ENCODE measurements around the gene TXNRD1. TPM values are rescaled to one million over a fixed set of nuclear protein-coding genes. Genes with fewer than 3 reads are reported as not detected.

Gene TXNRD1
- total RNA-seq, 1 donor, result 502 TPM

- TF ChIP-seq, protein P1, sequence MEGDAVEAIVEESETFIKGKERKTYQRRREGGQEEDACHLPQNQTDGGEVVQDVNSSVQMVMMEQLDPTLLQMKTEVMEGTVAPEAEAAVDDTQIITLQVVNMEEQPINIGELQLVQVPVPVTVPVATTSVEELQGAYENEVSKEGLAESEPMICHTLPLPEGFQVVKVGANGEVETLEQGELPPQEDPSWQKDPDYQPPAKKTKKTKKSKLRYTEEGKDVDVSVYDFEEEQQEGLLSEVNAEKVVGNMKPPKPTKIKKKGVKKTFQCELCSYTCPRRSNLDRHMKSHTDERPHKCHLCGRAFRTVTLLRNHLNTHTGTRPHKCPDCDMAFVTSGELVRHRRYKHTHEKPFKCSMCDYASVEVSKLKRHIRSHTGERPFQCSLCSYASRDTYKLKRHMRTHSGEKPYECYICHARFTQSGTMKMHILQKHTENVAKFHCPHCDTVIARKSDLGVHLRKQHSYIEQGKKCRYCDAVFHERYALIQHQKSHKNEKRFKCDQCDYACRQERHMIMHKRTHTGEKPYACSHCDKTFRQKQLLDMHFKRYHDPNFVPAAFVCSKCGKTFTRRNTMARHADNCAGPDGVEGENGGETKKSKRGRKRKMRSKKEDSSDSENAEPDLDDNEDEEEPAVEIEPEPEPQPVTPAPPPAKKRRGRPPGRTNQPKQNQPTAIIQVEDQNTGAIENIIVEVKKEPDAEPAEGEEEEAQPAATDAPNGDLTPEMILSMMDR (IDR thresholded peaks at IDR 0.05; ENCODE audit: extremely low read depth, low read depth, low read length), result no peak
- Histone ChIP-seq H3K27me3 (ENCODE audit: insufficient read depth, low read length) (no peaks in the 10 kb centered on the region), H3K36me3 (ENCODE audit: insufficient read depth, low read length) (peaks cover 93% of the 10 kb centered on the region), H3K4me3 (ENCODE audit: insufficient read depth, low read length) (no peak overlapping the region), H4K20me1 (ENCODE audit: insufficient read depth, low read length) (peaks cover 71% of the 10 kb centered on the region), H3K4me1 (ENCODE audit: insufficient read depth, low read length) (peaks cover 12% of the 10 kb centered on the region), H2AFZ (ENCODE audit: low read length) (no peak overlapping the region), H3K27ac (ENCODE audit: low read depth, low read length) (peak overlapping the region; percentile 38), H3K9me3 (ENCODE audit: low read depth, low read length) (no peaks in the 10 kb centered on the region), H3K4me2 (ENCODE audit: insufficient read depth, low read length) (no peak overlapping the region), H3K79me2 (ENCODE audit: insufficient read depth, low read length) (peaks cover 44% of the 10 kb centered on the region)
- no peak for DNase-seq (ENCODE audit: insufficient read length, low spot score, missing footprints)
Measured at GRCh38 chr12:104345234-104346066, 129.9 kb downstream of the TXNRD1 start.

GRCh38 chr12:104347374-104348075, 131.9 kb downstream of the TXNRD1 start:
- Histone ChIP-seq H3K4me2 (ENCODE audit: insufficient read depth, low read length) (no peak overlapping the region), H4K20me1 (ENCODE audit: insufficient read depth, low read length) (peaks cover 69% of the 10 kb centered on the region), H3K36me3 (ENCODE audit: insufficient read depth, low read length) (peaks cover 92% of the 10 kb centered on the region), H3K79me2 (ENCODE audit: insufficient read depth, low read length) (peaks cover 32% of the 10 kb centered on the region), H3K27me3 (ENCODE audit: insufficient read depth, low read length) (no peaks in the 10 kb centered on the region), H3K9me3 (ENCODE audit: low read depth, low read length) (no peaks in the 10 kb centered on the region), H3K4me1 (ENCODE audit: insufficient read depth, low read length) (peaks cover 10% of the 10 kb centered on the region), H3K27ac (ENCODE audit: low read depth, low read length) (no peak overlapping the region), H3K4me3 (ENCODE audit: insufficient read depth, low read length) (no peak overlapping the region), H2AFZ (ENCODE audit: low read length) (no peak overlapping the region)
- TF ChIP-seq, protein P1 (IDR thresholded peaks at IDR 0.05; ENCODE audit: extremely low read depth, low read depth, low read length), result no peak
- DNase-seq (ENCODE audit: insufficient read length, low spot score, missing footprints), result no peak

DNA sequence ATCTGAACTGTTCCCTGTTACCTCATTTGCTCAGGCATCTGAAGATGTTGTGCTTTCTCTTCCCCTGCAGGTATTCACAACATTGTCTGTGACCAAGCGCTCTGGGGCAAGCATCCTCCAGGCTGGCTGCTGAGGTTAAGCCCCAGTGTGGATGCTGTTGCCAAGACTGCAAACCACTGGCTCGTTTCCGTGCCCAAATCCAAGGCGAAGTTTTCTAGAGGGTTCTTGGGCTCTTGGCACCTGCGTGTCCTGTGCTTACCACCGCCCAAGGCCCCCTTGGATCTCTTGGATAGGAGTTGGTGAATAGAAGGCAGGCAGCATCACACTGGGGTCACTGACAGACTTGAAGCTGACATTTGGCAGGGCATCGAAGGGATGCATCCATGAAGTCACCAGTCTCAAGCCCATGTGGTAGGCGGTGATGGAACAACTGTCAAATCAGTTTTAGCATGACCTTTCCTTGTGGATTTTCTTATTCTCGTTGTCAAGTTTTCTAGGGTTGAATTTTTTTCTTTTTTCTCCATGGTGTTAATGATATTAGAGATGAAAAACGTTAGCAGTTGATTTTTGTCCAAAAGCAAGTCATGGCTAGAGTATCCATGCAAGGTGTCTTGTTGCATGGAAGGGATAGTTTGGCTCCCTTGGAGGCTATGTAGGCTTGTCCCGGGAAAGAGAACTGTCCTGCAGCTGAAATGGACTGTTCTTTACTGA, 132.9 kb downstream of the TXNRD1 start:
- Histone ChIP-seq H3K27me3 (ENCODE audit: insufficient read depth, low read length) (no peaks in the 10 kb centered on the region), H2AFZ (ENCODE audit: low read length) (no peak overlapping the region), H3K4me3 (ENCODE audit: insufficient read depth, low read length) (no peak overlapping the region), H3K4me1 (ENCODE audit: insufficient read depth, low read length) (peaks cover 10% of the 10 kb centered on the region), H3K27ac (ENCODE audit: low read depth, low read length) (no peak overlapping the region), H3K79me2 (ENCODE audit: insufficient read depth, low read length) (peaks cover 25% of the 10 kb centered on the region), H3K9me3 (ENCODE audit: low read depth, low read length) (no peaks in the 10 kb centered on the region), H3K4me2 (ENCODE audit: insufficient read depth, low read length) (no peak overlapping the region), H4K20me1 (ENCODE audit: insufficient read depth, low read length) (peaks cover 61% of the 10 kb centered on the region), H3K36me3 (ENCODE audit: insufficient read depth, low read length) (peaks cover 88% of the 10 kb centered on the region)
- no peak for DNase-seq (ENCODE audit: insufficient read length, low spot score, missing footprints)
- TF ChIP-seq, protein P1 (IDR thresholded peaks at IDR 0.05; ENCODE audit: extremely low read depth, low read depth, low read length), result no peak

Data from osteoblast (primary cell).